ENCODE data around the gene ATOSA.

DNA sequence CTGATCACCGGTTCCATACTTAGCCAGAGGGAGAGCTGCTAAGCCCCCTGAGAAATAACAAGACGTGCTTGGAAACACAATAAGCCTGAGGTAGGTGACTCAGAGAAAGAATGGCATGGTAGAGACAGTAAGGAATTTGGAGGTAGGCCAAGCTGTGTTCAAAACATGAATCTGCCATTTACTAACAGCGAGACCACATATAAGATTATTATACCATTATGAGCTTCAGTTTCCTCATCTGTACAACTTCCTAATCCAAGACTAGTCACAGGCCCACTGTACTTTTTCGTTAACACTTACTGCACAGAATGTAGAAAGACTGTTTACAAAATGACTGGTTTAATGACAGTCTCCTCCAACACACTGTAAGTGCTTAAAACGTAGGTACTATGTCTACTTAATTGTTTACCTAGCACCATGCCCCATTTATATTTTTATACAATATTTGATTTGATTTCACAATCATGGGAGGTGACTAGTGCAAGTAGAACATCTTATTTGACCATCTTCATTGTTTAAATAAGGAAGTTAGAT lies 25.7 kb downstream of the ATOSA start:
- TF ChIP-seq, protein P1, sequence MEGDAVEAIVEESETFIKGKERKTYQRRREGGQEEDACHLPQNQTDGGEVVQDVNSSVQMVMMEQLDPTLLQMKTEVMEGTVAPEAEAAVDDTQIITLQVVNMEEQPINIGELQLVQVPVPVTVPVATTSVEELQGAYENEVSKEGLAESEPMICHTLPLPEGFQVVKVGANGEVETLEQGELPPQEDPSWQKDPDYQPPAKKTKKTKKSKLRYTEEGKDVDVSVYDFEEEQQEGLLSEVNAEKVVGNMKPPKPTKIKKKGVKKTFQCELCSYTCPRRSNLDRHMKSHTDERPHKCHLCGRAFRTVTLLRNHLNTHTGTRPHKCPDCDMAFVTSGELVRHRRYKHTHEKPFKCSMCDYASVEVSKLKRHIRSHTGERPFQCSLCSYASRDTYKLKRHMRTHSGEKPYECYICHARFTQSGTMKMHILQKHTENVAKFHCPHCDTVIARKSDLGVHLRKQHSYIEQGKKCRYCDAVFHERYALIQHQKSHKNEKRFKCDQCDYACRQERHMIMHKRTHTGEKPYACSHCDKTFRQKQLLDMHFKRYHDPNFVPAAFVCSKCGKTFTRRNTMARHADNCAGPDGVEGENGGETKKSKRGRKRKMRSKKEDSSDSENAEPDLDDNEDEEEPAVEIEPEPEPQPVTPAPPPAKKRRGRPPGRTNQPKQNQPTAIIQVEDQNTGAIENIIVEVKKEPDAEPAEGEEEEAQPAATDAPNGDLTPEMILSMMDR (IDR thresholded peaks at IDR 0.05; ENCODE audit: poor library complexity, severe bottlenecking), result no peak
- no peak for TF ChIP-seq EZH2 (IDR thresholded peaks at IDR 0.05; ENCODE audit: borderline replicate concordance, insufficient read depth, low read length, poor library complexity, severe bottlenecking)
